NCI-H524 (cell line): ENCODE results near the gene SLC9A7.
A peak's percentile ranks its signal among the peaks of the same experiment; 100 is the strongest.
"Not testable (repeated sequence)": the region's sequence is repeated elsewhere in the genome, so short reads cannot be mapped to it uniquely, and the experiment has no call there.

Experiments used
- DNase-seq, 2 experiments: peaks; one replicate each; lab custom pipeline; 2025; lab: John Stamatoyannopoulos, UW

Gene SLC9A7

GRCh38 chrX:46758956-46759644 lies at the start of gene SLC9A7:
Gene SLC9A7 (minus strand): TSS chrX:46759118. CDS start chrX:46759029, 89 bp downstream.
- DNase-seq: peak; percentile 85 to 89

DNA sequence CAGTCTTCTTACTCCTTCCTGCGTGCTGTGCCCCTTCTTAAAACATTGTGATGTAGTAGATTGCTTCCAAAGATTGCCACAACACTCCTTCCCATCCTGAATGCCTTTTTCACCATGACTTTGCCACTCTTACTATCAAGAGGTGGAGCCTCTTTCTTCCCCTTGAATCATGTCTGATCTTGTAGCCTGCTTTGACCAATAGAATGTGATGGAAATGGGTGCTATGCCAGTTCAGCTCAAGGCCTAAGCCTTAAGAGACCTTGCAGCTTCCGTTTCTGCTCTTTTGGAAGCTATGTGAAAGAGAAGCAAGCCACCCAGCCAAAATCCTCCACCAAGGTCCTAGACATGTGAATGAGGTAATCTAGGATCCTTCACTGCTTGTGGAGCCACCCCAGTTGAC lies 46.4 kb upstream of the SLC9A7 start:
- DNase-seq: no peak

GRCh38 chrX:46803140-46803539 lies 44.2 kb upstream of the SLC9A7 start:
- no peak for DNase-seq

- DNase-seq: peak; percentile 43 to 70
Measured at GRCh38 chrX:46796574-46797191, 37.8 kb upstream of the SLC9A7 start.

GRCh38 chrX:46793386-46794143 lies 34.6 kb upstream of the SLC9A7 start:
- DNase-seq: no peak

DNA sequence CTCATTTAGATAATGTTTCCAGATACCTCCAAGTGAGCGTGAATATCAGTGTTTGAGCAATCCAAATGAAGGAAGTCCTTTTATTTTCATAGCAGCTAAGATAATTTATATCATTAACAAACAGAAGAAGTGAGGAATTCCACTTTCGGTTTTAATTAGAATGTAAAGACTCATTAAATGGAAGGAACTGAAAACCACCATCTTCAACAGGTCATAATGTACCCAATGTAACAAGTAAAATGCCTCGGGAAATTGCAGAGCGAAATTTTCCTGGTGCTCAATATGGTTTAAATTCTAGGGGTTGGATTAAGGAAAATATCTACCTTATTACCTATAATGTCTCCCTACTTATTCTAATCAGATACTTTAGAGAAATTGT lies 33.9 kb upstream of the SLC9A7 start:
- no peak for DNase-seq

- DNase-seq: no peak
Measured at GRCh38 chrX:46791927-46792809, 33.2 kb upstream of the SLC9A7 start.

DNA sequence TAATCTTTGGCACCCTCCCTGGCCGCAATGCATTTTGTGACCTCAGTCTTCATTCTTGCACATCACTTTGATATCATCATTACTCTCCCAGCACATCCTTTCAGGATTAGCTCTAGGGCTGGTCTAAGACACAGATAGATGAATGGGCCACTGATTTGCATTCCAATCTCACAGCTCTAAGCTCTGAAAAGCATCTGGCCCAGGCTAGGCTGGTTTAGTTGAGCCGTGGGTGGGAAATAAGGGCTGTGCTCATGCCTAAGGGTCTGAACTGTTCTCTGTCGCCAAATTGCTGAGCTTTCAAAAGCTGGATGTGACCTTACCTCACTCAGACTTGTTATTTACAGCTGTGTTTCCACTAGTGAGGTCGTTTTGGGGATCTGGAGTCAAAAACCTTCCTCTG lies 30.0 kb upstream of the SLC9A7 start:
- no peak for DNase-seq

DNA sequence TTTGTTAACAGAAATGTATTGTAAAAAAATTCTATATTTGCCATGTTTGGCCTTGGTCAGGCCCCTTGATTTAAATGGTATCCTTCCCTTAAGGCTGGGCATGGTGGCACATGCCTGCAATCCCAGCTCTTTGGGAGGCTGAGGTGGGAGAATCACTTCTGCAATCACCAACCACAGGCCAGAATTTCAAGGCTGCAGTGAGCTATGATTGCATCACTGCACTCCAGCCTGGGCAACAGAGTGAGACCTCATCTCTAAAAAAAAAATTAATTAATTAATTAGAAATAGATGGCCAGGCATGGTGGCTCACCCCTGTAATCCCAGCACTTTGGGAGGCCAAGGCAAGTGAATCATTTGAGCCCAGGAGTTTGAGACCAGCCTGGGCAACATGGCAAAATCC lies 25.5 kb upstream of the SLC9A7 start:
- not testable (repeated sequence) for DNase-seq

DNA sequence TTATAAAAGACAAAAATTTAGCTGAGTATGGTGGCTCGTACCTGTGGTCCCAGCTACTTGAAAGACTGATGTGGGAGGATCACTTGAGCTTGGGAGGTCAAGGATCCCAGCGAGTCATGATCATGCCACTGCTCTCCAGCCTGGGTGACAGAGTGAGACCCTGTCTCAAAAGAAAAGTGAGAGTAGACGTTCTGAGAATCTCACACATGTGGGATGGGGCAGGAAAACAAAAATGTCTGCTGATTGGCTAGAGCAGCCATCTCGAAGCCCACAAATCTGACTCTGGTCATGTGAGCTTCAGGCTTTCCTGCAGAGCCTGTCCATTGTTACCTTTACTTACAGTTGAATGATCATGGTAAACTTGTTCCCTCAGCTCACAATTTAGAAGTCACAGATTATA lies 23.1 kb upstream of the SLC9A7 start:
- no peak for DNase-seq

DNA sequence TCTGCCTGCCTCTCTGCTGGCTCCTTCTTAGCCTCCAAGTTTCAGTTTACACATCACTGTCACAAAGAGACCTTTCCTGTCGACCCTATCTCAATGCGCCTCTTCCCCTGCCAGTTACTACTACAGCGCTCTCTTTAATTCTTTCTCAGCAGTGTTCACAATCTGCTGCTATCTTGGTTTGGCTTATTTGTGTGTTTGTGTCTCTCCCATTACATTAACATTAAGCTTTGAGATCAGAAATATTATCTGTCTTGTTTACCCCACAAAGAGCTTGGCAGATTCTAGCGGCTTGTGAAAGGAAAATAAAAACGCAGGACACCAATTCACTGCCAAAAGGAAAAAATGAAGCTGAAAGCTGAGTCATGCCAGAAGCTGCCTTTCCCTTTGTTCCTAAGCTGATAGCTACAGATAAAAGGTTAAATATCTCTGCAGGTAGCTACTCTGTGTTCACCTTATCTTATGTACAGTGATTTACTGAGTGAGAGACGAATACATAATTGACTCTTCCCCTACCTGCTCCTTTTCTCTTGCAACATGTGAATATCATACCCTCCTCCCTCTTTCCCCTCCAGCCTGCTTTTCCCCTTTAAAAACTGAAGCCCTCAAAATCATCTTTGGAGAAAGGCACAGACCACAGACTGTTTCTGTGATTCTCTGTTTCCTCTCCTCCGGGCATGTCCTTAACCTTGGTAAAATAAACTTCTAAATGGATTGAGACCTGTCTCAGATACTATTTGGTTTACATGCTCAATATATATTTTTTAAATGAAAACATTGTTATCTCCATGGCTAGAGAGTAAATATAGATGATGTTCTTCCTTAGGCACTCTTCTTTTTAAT lies 19.3 kb upstream of the SLC9A7 start:
- DNase-seq: no peak

GRCh38 chrX:46770817-46771163 lies 11.9 kb upstream of the SLC9A7 start:
- DNase-seq: no peak

DNA sequence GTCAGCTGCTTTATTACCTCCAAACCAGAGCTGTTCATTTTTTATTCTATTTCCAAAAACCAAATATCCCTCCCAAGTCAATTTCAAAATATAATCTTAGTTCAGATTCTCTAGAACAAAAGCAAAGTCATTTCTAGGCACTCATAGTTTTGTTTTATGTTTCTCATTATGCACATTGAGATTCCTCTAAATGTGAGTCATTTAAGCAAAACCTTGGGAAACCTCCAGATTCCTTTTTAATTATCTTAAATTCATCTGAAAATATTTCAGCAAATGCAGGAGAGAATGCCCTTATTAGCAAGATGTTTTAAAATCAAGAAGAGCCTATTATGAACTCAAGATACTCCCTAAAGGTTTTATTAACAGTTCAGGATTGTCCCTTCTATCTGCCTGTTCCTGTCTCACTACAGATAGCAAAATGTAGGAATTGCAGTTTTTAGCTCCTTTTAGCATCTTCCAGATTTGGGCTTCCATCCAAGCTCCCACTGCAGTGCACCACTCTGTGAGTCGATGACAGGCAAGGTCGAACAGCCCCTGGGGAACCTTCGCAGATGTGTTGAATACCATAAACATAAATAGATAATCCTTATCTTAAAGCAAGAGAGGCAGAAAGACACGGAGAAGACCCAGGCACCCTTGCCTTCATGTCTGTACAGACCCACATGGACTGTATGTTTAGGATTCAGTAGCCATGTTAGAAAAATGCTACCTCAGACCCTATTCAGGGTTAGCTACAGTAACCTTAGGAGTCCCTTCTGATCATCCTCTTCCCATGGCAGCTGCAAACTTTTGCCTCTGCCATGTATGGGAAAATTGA lies 11.3 kb upstream of the SLC9A7 start:
- no peak for DNase-seq

DNA sequence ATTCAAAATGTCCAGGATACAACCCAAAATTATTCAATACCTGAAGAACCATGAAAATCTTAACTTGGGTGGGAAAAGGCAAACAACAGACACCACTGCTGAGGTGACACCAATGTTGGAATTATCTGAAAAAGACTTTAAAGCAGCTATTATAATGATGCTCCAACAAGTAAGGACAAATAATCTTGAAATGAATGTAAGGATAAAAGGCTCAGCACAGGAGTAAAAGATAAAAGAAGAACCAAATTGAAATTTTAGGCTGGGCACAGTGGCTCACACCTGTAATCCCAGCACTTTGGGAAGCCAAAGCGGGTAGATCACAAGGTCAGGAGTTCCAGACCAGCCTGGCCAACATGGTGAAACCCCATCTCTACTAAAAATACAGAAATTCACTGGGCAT lies 4.0 kb upstream of the SLC9A7 start:
- DNase-seq: no peak

GRCh38 chrX:46759645-46759974 lies 692 bp upstream of the SLC9A7 start:
- DNase-seq: peak; percentile 85 to 86

- DNase-seq: peak; percentile 63 to 70
Measured at GRCh38 chrX:46758163-46758955, 559 bp downstream of the SLC9A7 start.

DNA sequence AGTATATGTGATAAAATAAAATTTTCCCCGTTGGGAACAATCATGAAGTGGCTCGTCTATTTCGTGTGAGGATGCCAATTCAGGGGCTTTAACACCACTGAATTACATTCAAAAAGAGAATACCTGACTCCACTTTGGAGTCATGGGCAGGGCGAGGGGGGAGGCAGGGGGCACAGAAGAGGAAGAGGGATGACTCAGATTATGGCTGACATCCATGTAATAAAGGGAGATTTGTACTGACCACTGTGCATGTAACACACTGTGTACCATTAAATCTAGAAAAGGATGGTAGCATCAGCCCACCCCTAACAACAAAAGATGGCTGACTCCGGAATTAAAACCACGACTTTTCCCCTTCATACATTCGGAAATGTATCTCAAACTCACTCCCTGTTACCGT lies 1.3 kb downstream of the SLC9A7 start:
- DNase-seq: no peak

DNA sequence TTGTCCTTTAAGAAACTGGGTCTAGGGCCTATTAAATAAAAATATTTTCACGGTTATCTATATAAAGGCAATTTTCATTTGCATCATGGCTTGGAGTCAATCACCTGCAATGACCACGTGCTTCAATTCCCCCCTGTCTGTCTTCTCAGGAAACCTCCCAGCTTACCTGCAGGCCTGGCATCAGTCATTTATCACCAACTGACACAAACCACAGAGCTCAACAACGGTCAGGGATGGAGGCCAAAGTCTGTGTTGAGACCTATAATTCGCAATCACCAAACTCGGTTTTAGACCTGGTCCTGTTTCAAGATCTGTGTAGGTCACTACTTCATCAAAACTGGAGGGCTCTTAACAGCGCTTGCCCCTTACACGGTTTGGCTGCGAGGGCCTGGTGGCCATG lies 1.9 kb downstream of the SLC9A7 start:
- DNase-seq: peak in 1 of 2 experiments; percentile 8

GRCh38 chrX:46755671-46756070 lies 3.2 kb downstream of the SLC9A7 start:
- DNase-seq: no peak

DNA sequence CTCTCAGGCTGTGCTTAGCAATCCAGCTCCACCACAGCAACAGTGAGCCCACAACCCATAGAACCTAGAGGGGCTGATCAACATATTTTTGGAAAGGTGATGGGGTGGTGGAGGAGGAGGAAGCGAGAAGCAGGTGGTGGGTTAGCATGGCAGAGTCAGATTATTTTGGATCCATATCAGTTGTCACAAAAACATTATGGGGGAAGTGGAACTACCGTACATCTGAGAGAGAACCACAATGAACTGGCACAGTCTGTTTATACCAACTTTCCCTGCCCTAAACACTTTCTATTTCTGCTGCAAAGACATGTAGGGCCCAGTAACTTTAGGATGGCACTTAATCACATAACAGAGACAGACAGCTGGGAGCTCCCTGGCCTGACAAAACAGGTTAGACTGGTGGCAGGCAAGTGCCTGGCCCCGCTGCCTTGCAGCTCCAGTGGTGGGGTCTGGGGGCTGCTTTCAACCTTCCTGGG lies 4.3 kb downstream of the SLC9A7 start:
- peak in 1 of 2 experiments; percentile 4 for DNase-seq
